ENCODE data around the gene ANXA11.

GRCh38 chr10:80184291-80184690 lies 21.0 kb downstream of the ANXA11 start:
- TF ChIP-seq CTCF (IDR thresholded peaks at IDR 0.05; ENCODE audit: insufficient read depth, low read depth, low read length) = no peak
- no peak for TF ChIP-seq EZH2 (IDR thresholded peaks at IDR 0.05; ENCODE audit: insufficient read depth, low read length)

Measured in astrocyte (in vitro differentiated cells and primary cell).